Activated CD4-positive, CD25-positive, alpha-beta regulatory T cell (primary cell): ENCODE data around the gene FMO5.
A peak's percentile ranks its signal among the peaks of the same experiment; 100 is the strongest.
"Not testable (repeated sequence)": the region's sequence is repeated elsewhere in the genome, so short reads cannot be mapped to it uniquely, and the experiment has no call there.

Experiments used
- DNase-seq, 4 experiments: peaks; one replicate each; lab custom pipeline; 2025; lab: John Stamatoyannopoulos, UW

FMO5 gene

DNA sequence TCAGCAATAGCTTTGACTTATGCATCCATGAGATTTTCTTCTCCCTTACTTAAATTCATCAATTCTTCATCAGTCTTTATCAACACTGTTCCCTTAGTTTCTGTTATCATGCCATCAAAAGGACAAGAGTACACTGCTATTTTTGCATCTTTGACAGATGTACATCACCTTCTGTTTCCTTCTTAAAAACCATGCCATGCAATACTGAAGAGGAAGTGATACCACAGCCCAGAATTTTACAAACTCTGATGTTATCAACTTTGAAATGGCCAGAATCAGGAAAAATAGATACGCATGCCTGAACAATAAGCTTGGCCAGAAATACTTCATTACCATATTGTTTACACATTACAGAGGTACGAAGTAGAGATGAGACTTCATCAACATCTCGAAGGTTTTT, 21.1 kb downstream of the FMO5 start:
- DNase-seq = no peak

DNA sequence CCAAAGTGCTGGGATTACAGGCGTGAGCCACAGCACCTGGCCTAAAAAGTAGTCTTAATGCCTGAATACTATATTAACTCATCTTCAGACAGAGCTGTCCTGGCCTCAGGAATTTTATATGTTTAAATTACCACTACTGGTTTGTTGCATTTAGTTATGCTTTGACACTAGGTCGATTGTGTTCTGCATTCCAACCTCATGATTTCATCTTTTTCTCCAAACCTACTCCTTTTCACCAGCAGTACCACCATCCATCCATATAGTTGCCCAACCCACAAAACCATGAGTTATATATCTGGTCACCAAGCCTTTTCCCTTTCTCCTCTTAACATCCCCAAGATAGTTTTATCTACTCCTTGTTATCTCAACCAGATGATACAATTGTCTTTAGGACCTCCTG, 22.6 kb downstream of the FMO5 start:
- DNase-seq = no peak

DNA sequence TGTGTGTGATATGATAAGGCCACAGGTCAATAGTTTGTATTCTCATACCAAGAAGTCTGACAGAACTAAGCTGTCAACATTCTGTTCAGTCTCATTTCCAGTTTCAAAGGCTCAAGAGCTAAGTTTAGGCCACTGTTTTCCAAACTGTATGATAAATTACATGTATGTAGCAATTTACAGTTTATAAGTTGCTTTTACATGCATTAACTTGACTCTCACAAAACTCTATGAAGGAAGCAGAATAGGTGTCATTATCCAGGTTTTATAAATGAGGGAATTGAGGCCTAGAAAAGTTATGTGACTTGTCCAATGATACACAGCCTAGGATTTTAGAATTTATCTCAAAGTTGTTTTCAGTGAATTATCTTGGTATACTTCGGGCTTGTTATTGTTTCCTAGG, 23.4 kb downstream of the FMO5 start:
- no peak for DNase-seq

DNA sequence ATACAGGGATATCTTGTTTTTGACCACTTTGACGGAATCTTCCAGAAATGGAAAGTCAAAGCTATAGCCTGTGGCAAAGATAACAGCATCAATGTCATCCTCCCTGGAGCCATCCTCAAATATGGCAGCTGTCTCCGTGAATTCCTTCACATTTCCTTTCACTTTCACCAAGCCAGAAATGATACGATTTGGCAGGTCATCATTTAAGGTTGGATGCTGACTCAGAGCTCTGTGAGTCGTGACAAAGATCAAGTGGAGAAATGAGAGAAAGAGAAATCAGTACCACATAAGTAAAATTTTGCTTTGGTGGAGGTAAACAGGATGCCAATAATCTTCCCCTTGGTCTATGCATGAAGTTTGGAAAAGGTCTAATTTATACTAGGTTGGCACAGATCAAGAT, 23.9 kb downstream of the FMO5 start:
- no peak for DNase-seq

- DNase-seq = not testable (repeated sequence)
Measured at GRCh38 chr1:147197324-147197723, 27.8 kb downstream of the FMO5 start.

- DNase-seq = no peak
Measured at GRCh38 chr1:147189514-147189913, 35.6 kb downstream of the FMO5 start.

DNA sequence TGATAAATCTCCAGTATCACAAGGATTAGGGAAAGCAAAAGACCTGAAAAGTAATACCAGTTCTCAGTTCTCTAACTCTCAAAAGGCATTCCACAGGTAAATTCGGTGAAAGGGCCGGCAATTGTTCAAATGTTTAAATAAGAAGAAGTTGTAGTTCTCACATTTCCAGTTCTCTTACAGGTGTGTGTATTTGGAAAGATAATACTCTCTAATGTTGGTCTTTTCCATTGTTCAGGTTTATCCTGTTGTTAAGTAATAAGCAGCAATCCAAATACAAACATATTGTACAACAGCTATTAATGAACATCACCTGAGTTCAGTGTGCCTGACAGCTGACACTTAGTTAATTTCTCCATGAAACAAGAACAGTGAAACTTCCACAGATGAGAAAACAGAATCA, 39.7 kb downstream of the FMO5 start:
- no peak for DNase-seq

DNA sequence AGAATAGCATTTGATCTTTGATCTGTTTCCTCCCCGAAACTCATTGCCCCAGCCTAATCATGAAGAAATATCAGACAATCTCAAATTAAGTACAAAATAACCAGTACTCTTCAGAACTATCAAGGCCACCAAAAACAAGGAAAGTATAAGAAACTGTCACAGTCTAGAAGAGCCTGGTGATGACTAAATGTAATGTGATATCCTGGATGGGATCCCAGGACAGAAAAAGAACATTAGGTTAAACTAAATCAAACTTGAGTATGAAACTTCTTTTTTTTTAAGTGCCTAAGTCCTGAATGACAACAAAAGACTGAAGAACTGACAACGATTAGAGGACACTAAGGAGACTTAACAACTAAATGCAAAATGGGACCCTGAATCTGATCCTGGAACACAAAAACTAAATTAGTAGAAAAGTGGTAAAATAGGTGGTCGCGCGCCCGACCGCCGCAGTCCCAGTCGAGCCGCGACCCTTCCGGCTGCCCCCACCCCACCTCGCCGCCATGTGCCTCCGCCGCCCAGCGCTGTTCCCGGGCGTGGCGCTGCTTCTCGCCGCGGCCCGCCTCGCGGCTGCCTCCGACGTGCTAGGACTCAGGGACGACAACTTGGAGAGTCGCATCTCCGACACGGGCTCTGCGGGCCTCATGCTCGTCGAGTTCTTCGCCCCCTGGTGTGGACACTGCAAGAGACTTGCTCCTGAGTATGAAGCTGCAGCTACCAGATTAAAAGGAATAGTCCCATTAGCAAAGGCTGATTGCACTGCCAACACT, 47.3 kb downstream of the FMO5 start:
- no peak for DNase-seq

DNA sequence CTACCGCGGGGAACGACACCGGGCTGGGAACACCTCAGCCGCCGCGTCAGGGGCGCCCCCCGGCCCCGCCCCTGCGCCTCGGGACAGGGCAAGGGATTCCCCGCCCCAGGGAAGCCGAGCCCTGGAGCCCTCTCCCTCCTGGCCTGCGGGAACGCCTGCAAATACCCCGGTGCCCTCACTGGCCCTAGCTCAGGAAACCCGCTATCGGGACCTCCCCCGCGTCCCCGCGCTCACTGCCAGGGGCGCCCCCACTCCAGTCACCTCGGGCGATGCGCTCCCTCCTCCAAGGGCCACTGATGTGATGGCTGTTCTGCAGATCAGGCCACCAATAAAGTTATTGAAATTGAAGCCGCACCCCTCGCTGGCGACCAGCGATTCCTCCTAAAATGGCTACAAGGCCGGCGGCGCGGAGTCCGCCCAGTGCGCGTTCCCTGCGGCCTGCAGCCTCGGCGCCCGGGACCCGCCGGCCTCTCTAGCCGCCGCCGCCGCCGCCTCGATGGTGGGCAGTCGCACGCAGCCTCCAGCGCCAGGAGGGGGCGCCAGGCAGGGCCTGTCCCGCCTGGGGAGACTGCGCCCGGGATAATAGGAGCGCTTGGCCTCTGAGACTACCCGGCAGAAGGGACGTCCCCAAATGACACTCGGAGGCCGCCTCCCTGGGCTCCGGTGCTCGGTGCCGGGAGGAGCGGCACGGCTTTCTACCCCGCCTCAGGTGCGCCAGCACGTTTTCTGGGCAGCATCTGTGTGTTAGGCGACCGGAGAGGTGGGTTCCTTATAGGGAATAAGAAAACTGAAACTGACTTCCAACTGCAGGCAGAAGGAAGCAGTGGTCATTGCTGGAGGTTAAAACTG, 52.7 kb downstream of the FMO5 start, which contains the start of gene PRKAB2:
PRKAB2 (minus strand) TSS at position 303 of the 849 bp plus-strand sequence. CDS start 326 bp downstream, outside the sequence.
- peak; percentile 74 to 82 (median 78) for DNase-seq

DNA sequence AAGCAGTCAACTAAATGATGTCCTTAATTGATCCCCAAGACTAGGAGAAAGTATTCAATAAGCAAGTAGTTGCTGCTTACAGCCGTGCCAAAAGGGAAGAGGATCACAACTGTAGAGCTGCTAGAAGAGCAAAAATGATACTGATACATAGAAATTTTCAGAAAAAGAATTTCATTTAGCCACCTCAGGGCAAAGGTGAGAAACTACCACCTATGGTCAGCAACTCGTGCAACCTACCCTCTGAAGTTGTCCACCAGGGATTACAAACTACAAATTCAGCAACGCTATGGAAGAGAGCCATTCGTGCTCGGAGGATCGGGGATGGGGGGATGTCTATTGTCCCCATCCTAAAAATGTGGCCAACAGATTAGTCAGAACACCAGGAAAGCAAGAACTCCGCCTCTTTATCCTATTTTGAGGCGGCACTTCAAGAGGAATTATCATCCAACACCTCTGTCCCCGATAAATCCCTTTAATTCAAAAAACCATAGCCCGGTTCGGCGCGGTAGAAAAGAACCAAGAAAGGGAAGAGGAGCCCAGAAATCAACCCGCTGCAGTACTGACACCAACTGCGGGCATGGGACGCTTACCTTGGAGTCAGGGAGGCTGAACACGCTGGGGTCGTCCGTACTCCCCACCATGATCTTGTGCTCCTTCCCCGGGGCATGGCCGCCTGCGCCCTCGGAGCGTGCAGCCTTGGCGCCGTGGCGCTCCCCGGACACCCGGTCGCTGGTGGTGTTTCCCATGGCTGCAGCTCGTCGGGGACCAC, 53.6 kb downstream of the FMO5 start:
- DNase-seq = no peak

GRCh38 chr1:147169840-147170674, 55.1 kb downstream of the FMO5 start:
- no peak for DNase-seq

GRCh38 chr1:147169171-147169570, 56.0 kb downstream of the FMO5 start:
- no peak for DNase-seq

- DNase-seq = no peak
Measured at GRCh38 chr1:147168626-147169058, 56.5 kb downstream of the FMO5 start.

DNA sequence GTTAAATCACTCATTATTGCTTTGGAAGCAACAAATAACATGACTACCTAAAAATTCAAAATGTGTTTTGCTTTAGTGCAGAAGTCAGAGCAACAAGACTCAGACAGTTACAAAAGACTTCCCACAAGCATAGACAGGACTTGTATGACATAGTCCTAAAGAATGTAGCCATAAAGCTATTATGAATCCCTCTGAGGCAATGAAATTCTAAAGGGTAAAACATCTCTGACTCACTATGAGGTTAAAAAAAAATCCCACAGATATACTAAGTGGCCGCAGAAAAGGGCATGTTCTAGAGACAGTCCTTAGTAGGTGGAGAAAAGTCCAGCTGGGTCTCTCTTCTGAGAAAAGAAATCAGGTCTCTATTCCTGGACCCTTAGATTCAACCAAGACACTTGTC, 57.8 kb downstream of the FMO5 start:
- DNase-seq = no peak

DNA sequence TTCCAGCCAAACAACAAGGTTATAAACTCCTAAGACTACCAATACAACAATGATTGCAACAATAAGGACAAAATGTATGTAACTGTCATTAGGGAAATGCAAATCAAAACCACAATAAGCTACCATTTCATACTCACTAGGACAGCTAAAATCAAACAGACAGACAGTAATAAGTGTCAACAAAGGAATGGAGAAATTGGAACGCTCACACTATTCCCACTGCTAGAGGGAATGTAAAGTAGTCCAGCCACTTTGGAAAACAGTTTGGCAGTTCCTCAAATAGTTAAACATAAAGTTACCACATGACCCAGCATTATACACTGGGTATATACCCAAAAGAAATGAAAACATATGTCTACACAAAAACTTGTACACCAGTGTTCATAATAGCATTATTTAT, 62.1 kb downstream of the FMO5 start:
- no peak for DNase-seq

DNA sequence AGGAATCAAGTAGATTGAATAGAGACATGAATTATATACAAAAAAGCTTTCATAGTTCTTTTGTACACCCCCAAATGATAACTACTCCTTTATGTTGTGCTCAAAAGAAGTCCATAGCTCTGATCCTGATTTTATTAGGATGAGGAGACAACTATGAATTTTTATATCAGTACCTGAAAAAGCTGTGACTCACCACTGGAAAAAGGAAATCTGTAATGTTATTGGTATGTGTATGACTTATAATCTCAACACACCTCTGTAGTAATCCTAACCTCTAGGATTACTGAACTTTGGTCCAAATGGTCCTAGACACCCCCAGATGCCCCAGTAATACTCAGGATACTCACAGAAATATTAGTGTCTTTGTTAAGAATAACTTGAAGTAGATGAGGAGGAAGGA, 63.0 kb downstream of the FMO5 start:
- DNase-seq = no peak

DNA sequence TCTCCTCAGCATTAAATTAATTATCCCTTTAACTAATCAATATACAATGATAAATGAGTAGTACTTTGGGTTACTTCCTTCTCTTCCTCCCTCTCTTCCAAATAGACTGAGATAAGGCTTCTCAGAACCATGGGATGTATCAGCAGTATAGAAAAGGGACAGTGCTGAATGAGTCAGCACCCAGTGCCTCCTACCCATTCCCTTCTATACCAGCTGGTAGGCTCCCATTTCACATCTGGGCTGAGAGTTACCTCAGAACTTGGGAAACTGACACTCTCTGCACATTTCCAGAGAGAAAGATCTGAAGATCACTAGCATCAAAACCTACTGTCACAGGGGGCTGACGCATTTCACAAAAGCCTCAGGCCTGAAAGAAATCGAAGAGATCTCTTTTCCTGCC, 68.0 kb downstream of the FMO5 start:
- DNase-seq = not testable (repeated sequence)

DNA sequence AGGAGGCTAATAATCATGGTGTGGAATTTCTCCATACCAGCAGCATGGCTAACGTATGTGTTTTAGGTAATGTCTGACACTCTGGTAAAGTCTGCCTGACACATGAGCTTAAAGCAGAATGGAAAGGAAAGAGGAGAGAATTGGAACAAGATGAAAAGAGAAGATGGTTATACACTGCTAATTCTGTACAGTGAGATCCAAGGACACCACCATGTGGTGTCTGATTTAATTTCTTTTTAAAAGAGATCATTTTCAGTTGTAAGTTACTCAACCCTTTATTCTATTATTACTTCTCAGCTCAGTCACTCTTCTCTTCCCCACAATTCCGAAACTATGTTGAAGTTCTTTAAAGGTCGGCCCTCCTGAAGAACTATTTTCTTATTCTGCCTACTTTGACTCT, 68.5 kb downstream of the FMO5 start:
- DNase-seq = no peak

DNA sequence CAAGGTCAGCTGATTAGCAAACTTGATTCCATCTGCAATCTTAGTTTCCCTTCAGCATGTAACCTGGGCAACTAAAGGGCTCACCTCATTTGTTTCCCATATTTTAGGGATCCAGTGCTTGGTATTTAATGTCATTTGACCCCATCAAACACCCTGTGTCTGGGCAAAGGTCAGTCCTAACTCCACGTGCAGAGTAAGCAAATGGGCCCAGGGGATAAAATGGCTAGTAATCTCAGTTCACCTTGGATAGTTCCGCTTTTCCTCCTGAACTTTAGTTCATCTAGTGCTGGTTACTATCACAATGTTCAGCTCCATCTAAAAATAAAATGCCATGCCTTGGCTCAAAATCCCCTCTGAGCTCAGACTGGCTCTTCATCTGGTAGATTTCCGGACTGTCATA, 72.4 kb downstream of the FMO5 start:
- no peak for DNase-seq

- no peak for DNase-seq
Measured at GRCh38 chr1:147151244-147151643, 73.9 kb downstream of the FMO5 start.

DNA sequence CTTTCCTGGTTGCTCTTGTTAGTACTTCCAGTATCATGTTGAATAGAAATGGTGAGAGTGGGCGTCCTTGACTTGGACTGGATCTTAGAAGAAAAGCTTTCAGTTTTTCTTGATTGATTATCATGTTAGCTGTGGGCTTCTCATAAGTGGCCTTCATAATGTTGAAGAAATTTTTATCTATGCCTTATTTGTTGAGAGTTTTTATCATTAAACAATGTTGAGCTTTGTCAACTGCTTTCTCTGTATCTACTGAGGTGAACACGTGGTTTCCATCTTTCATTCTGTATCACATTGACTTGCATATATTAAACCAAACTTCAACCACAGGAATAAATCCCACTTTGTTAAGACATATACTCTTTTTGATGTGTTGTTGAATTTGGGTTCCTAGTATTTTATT, 82.3 kb downstream of the FMO5 start:
- DNase-seq = no peak
